Skeletal muscle tissue (tissue), 4 donors: Measurements from ENCODE around the gene TUBB4A. TPM values are rescaled to one million over a fixed set of nuclear protein-coding genes. Genes with fewer than 3 reads are reported as not detected.

Source experiments
- H3K27ac ChIP-seq: one replicate; pipeline ENCODE4 v1.7.0; 2013; ENCODE audit warnings: mild to moderate bottlenecking, low read depth, low read length, inconsistent platforms
- H3K27me3 ChIP-seq, 3 donors: one replicate each; pipeline ENCODE4 v1.7.0; 2013; ENCODE audit warnings: low read length in 3 of 3; ENCODE audit not compliant: control insufficient read depth in 3 of 3, insufficient read depth in 3 of 3
- H3K36me3 ChIP-seq, 3 donors: one replicate each; pipeline ENCODE4 v1.7.0; 2013; ENCODE audit warnings: low read length in 3 of 3; ENCODE audit not compliant: control insufficient read depth in 3 of 3, insufficient read depth in 3 of 3
- H3K4me1 ChIP-seq, 3 donors: one replicate each; pipeline ENCODE4 v1.7.0; 2013; ENCODE audit warnings: low read length in 3 of 3, mild to moderate bottlenecking in 3 of 3; ENCODE audit not compliant: control insufficient read depth in 3 of 3, insufficient read depth in 3 of 3
- H3K4me3 ChIP-seq, 3 donors: one replicate each; pipeline ENCODE4 v1.7.0; 2013; ENCODE audit warnings: low read length in 3 of 3
- H3K9ac ChIP-seq, 3 donors: one replicate each; pipeline ENCODE4 v1.7.0; 2013; ENCODE audit warnings: low read length in 3 of 3, mild to moderate bottlenecking in 3 of 3, moderate library complexity in 2 of 3, low read depth in 1 of 3
- H3K9me3 ChIP-seq, 3 donors: one replicate each; pipeline ENCODE4 v1.7.0; 2013; ENCODE audit warnings: low read length in 3 of 3; ENCODE audit not compliant: control insufficient read depth in 3 of 3
- total RNA-seq: library from RNA; depleted of rRNA; stranded (reverse); fragments of >200 nt; gene quantifications from one replicate; pipeline ENCODE4 v1.2.3, GENCODE V29; 2014
- donor health status: Osteomylitis.

TUBB4A gene
- total RNA-seq, 1 donor from 2014 or later, result not detected

GRCh38 chr19:6470173-6470572, 31.9 kb downstream of the TUBB4A start:
- Histone ChIP-seq H3K27me3 (peaks cover 10 to 15% (median 15%) of the 10 kb centered on the region in 3 donors), H3K4me1 (no peaks in the 10 kb centered on the region), H3K27ac (no peak overlapping the region), H3K9ac (no peak overlapping the region), H3K36me3 (no peaks in the 10 kb centered on the region), H3K9me3 (no peaks in the 10 kb centered on the region), H3K4me3 (no peak overlapping the region)

GRCh38 chr19:6467384-6467783, 34.7 kb downstream of the TUBB4A start:
- Histone ChIP-seq H3K9ac (no peak overlapping the region), H3K4me1 (peaks cover 0 to 3% (median 0%) of the 10 kb centered on the region in 3 donors), H3K27ac (no peak overlapping the region), H3K27me3 (peaks cover 18 to 28% (median 20%) of the 10 kb centered on the region in 3 donors), H3K9me3 (no peaks in the 10 kb centered on the region), H3K36me3 (no peaks in the 10 kb centered on the region), H3K4me3 (no peak overlapping the region)

GRCh38 chr19:6466526-6467248, 35.4 kb downstream of the TUBB4A start:
- Histone ChIP-seq H3K27ac (no peak overlapping the region), H3K9ac (no peak overlapping the region), H3K27me3 (peaks cover 18 to 28% (median 20%) of the 10 kb centered on the region in 3 donors), H3K9me3 (no peaks in the 10 kb centered on the region), H3K4me1 (peaks cover 0 to 3% (median 0%) of the 10 kb centered on the region in 3 donors), H3K36me3 (no peaks in the 10 kb centered on the region), H3K4me3 (no peak overlapping the region)

- H3K9me3 ChIP-seq, result no peaks in the 10 kb centered on the region
- no peak overlapping the region for H3K27ac ChIP-seq
- no peaks in the 10 kb centered on the region for H3K36me3 ChIP-seq
- H3K4me1 ChIP-seq, result peaks cover 0 to 3% (median under 1%) of the 10 kb centered on the region in 3 donors
- H3K4me3 ChIP-seq, result no peak overlapping the region
- H3K27me3 ChIP-seq, result peaks cover 18 to 28% (median 20%) of the 10 kb centered on the region in 3 donors
- H3K9ac ChIP-seq, result no peak overlapping the region
Measured at GRCh38 chr19:6465663-6466062, 36.4 kb downstream of the TUBB4A start.

- no peak overlapping the region for H3K4me3 ChIP-seq
- no peak overlapping the region for H3K9ac ChIP-seq
- peaks cover under 1 to 4% (median 3%) of the 10 kb centered on the region in 3 donors for H3K4me1 ChIP-seq
- H3K27ac ChIP-seq, result no peak overlapping the region
- H3K27me3 ChIP-seq, result peaks cover 18 to 28% (median 20%) of the 10 kb centered on the region in 3 donors
- no peaks in the 10 kb centered on the region for H3K9me3 ChIP-seq
- no peaks in the 10 kb centered on the region for H3K36me3 ChIP-seq
Measured at GRCh38 chr19:6465006-6465405, 37.1 kb downstream of the TUBB4A start.

- Histone ChIP-seq H3K27ac (no peak within 1 kb of the TSS), H3K9me3 (no peaks in the 10 kb centered on the region), H3K4me1 (peaks cover 4 to 8% (median 7%) of the 10 kb centered on the region in 3 donors), H3K27me3 (peaks cover 18 to 28% (median 20%) of the 10 kb centered on the region in 3 donors), H3K36me3 (no peaks in the 10 kb centered on the region), H3K9ac (no peak within 1 kb of the TSS), H3K4me3 (no peak within 1 kb of the TSS)
Measured at GRCh38 chr19:6464070-6464873, 37.8 kb downstream of the TUBB4A start, which contains the start of gene CRB3. Gene CRB3 (plus strand): TSS chr19:6464271. CDS start chr19:6464702, 431 bp downstream.

- peak overlapping the region; percentile 79 to 93 (median 87) for H3K4me3 ChIP-seq
- no peak overlapping the region for H3K27ac ChIP-seq
- H3K27me3 ChIP-seq, result peaks cover 16 to 17% (median 16%) of the 10 kb centered on the region in 3 donors
- H3K9me3 ChIP-seq, result no peaks in the 10 kb centered on the region
- H3K4me1 ChIP-seq, result peaks cover 14 to 20% (median 18%) of the 10 kb centered on the region in 3 donors
- peaks cover 4 to 12% (median 7%) of the 10 kb centered on the region in 3 donors for H3K36me3 ChIP-seq
- H3K9ac ChIP-seq, result peak overlapping the region; percentile 81 to 91 (median 85)
Measured at GRCh38 chr19:6460099-6460884, 41.8 kb downstream of the TUBB4A start.

GRCh38 chr19:6459262-6460098, 42.6 kb downstream of the TUBB4A start, which contains the start of gene SLC25A23:
Gene SLC25A23 (minus strand): TSS chr19:6459792. CDS start chr19:6459628, 164 bp downstream.
- H3K27ac ChIP-seq, result no peak within 1 kb of the TSS
- H3K9me3 ChIP-seq, result no peaks in the 10 kb centered on the region
- H3K4me1 ChIP-seq, result peaks cover 14 to 20% (median 18%) of the 10 kb centered on the region in 3 donors
- H3K27me3 ChIP-seq, result peaks cover 8 to 9% (median 9%) of the 10 kb centered on the region in 3 donors
- H3K4me3 ChIP-seq, result peak within 1 kb of the TSS; percentile 79 to 93 (median 87)
- peaks cover 11 to 20% (median 14%) of the 10 kb centered on the region in 3 donors for H3K36me3 ChIP-seq
- peak within 1 kb of the TSS; percentile 81 to 91 (median 85) for H3K9ac ChIP-seq
